GM18907 (cell line): ENCODE data around the gene PCDHGA6.
A peak's percentile ranks its signal among the peaks of the same experiment; 100 is the strongest.

Experiments
- ATAC-seq: cut with Tn5 transposase; IDR thresholded peaks from one replicate; pipeline ENCODE4 v1.9.1; 2021; ENCODE audit warnings: mild to moderate bottlenecking, moderate library complexity; ENCODE audit not compliant: unreplicated experiment

PCDHGA6 gene

GRCh38 chr5:141419074-141419880 lies 45.6 kb downstream of the PCDHGA6 start:
- no peak for ATAC-seq

GRCh38 chr5:141420855-141421488 lies 47.3 kb downstream of the PCDHGA6 start, which contains the start of gene PCDHGA11:
Gene PCDHGA11, plus strand, starts transcription at chr5:141421051. Its CDS starts 177 bp downstream, at chr5:141421228.
- ATAC-seq: peak; percentile 52

GRCh38 chr5:141421489-141421855 lies 47.8 kb downstream of the PCDHGA6 start:
- no peak for ATAC-seq

GRCh38 chr5:141422742-141423291 lies 49.1 kb downstream of the PCDHGA6 start:
- ATAC-seq: no peak

- ATAC-seq: no peak
These were observed 54.2 kb downstream of the PCDHGA6 start for GRCh38 chr5:141427783-141428426.
